GM20000 (cell line): Measurements from ENCODE around the gene SLC17A9.

ENCODE experiments used
- DNase-seq: peaks from one replicate; pipeline ENCODE4 v3.0.0; 2012; ENCODE audit warnings: low spot score
- CTCF ChIP-seq: IDR thresholded peaks from 2 replicates; pipeline ENCODE4 v1.5.1; 2012; ENCODE audit warnings: mild to moderate bottlenecking, control low read depth; ENCODE audit errors: extremely low read depth, missing control alignments

The SLC17A9 gene

GRCh38 chr20:63003546-63003945, 51.0 kb downstream of the SLC17A9 start:
- no peak for TF ChIP-seq CTCF
- DNase-seq = no peak

GRCh38 chr20:63004607-63005364, 52.3 kb downstream of the SLC17A9 start:
- no peak for TF ChIP-seq CTCF
- DNase-seq = no peak

GRCh38 chr20:63005365-63005861, 52.9 kb downstream of the SLC17A9 start:
- DNase-seq = no peak
- no peak for TF ChIP-seq CTCF

DNA sequence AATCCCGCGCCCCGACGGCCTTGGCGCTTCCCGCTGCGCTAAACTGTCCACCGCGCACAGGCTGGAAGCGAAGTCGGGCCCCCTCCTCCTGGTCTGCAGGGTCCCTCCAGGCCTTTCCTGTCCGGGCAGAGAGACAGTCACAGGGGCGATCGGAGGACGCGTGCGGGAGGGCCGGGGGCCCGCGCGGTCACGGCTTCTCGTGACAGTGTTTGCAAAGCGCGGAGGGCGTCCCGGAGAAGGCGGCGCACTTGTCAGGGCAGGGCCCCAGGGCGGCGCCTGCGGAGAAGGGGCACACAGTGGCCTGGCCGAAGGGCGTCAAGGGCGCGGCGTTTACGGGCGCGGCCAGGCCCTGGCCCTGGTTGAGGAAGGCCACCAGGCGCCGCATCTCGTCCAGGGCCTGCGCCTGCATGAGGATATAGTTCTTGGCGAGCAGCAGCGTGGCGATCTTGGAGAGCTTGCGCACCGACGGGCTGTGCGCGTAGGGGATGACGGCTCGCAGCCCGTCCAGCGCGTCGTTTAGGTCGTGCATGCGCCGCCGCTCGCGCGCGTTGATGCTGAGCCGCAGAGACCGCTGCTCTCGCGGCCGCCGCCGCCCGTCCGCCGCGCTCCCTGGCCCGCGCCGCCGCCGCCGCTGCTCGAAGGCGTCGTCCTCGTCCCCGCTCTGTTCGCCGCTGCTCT, 53.5 kb downstream of the SLC17A9 start:
- no peak for DNase-seq

DNA sequence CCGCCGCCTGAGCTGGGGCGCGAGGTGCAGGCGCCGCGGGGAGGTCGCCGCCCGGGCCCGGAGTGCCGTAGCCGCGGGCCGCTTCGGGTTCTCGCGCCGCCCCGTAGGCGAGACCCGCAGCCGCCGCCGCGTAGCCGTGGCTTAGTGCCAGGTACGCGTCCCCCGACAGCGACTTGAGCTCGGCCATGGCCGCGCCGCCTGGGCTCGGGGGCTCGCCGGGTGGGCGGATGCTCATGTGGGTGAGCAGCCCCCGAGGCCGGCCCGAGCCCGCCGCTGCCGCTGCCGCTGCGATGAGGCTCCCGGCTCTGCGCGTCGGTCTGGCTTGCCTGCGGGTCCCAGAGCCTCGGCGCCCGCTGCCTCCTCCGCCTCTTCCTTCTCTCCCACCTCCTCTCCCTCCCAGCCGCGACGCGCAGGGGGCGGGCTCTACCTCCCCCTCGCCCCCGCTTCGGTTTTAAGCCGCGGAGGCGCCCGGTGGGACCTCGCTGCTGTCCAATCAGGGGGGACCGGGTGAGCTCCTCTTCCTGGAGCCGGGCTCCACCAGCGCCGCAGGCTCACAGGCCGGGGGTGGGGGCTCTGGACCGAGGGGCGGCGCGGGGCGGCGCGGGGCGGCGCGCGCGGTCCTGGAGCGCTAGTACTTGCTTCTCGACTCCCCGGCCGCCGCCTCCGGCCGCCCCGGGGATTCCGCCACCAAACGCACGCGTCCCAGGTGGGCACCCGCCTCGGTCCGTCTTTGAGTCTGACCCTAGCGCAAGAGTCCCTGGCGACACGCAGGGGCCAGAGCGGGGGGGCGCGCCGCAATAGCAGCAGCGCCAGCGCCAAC, 54.2 kb downstream of the SLC17A9 start, which contains the start of gene BHLHE23:
TSS of gene BHLHE23 (minus strand) at position 425 of the 820 bp plus-strand sequence. CDS start at position 235, 190 bp downstream.
- DNase-seq = peak; percentile 74

More for the DNA sequence above, 53.5 kb downstream of the SLC17A9 start:
- no peak for TF ChIP-seq CTCF

DNA sequence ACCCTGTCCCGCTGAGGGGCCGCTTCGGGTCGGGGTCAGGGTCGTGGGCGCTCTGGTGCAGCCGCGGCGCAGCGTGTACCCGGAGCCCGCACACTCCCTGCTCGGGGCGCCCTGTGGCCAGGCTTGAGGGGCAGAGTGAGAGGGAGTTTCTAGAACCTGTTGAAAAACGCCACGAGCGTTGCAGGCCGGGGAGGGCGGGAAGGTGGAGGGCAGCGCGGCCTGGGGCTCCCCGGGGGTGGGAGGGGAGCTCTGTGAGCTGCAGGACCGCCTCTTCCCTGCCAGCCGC, 54.8 kb downstream of the SLC17A9 start:
- TF ChIP-seq CTCF = no peak
- no peak for DNase-seq

More for the DNA sequence above, 54.2 kb downstream of the SLC17A9 start, which contains the start of gene BHLHE23:
- TF ChIP-seq CTCF = no peak
